ENCODE measurements around the gene FGF14. TPM values are rescaled to one million over a fixed set of nuclear protein-coding genes. Genes with fewer than 3 reads are reported as not detected.

FGF14 gene
- total RNA-seq, 1 experiment from 2014 or later, result 0.22 TPM

GRCh38 chr13:101714195-101714594, 687.7 kb downstream of the FGF14 start:
- Histone ChIP-seq H3K56ac (ENCODE audit: insufficient read length, low read depth, low read length) (no peak overlapping the region), H2AFZ (ENCODE audit: low read length) (no peak overlapping the region), H3K4ac (ENCODE audit: low read depth, low read length) (no peak overlapping the region), H4K20me1 (ENCODE audit: control insufficient read depth, insufficient read depth, insufficient read length) (no peaks in the 10 kb centered on the region), H3T11ph (ENCODE audit: low read length) (no peak overlapping the region), H2BK120ac (ENCODE audit: low read depth, low read length, poor library complexity, severe bottlenecking) (no peak overlapping the region), H2BK5ac (ENCODE audit: insufficient read length, low read length) (no peak overlapping the region), H3K4me2 (ENCODE audit: insufficient read depth, insufficient read length, low read length) (no peak overlapping the region), H2BK20ac (ENCODE audit: low read depth, low read length, poor library complexity, severe bottlenecking) (no peak overlapping the region), H4K8ac (replicated peaks; ENCODE audit: insufficient read length, low read depth, low read length) (no peak overlapping the region), H3K79me2 (ENCODE audit: insufficient read depth, low read length) (no peaks in the 10 kb centered on the region), H3K9ac (ENCODE audit: extremely low read depth, insufficient read length, low read length) (no peak overlapping the region), H3K23me2 (ENCODE audit: insufficient read length, low read depth, low read length, poor library complexity, severe bottlenecking) (no peaks in the 10 kb centered on the region), H3K79me1 (ENCODE audit: insufficient read depth, low read depth, low read length, poor library complexity, severe bottlenecking) (no peaks in the 10 kb centered on the region), H3K23ac (ENCODE audit: insufficient read length, low read depth, low read length) (no peak overlapping the region), H3K9me3 (ENCODE audit: control insufficient read depth, low read depth, low read length) (no peaks in the 10 kb centered on the region), H2BK12ac (ENCODE audit: insufficient read length, low read depth, low read length) (no peak overlapping the region), H3K4me1 (ENCODE audit: insufficient read depth, low read length) (no peaks in the 10 kb centered on the region), H3K18ac (ENCODE audit: insufficient read length, low read depth, low read length) (no peak overlapping the region), H3K27ac (ENCODE audit: insufficient read length, low read depth, low read length) (no peak overlapping the region), H3K14ac (ENCODE audit: insufficient read depth, low read length) (no peak overlapping the region), H2BK15ac (ENCODE audit: low read depth, low read length) (no peak overlapping the region), H3K27me3 (ENCODE audit: insufficient read depth, low read length) (no peaks in the 10 kb centered on the region), H2AK5ac (ENCODE audit: insufficient read length, low read length) (no peak overlapping the region), H4K91ac (ENCODE audit: insufficient read length, low read depth, low read length) (no peak overlapping the region), H4K5ac (ENCODE audit: insufficient read length, low read depth, low read length) (no peak overlapping the region)
- no peak overlapping the region for H3K4me3 Mint-ChIP-seq
- no peaks in the 10 kb centered on the region for H3K9me3 Mint-ChIP-seq
- H3K27ac Mint-ChIP-seq, result no peak overlapping the region
- TF ChIP-seq CTCF (conservative IDR thresholded peaks at IDR 0.05), result no peak
- no CpG with 5 or more reads among the region's 3 CpGs for WGBS (ENCODE audit: extremely low coverage, insufficient read length, low lambda C conversion rate)
- H3K36me3 Mint-ChIP-seq (ENCODE audit: insufficient read depth in 1 of 3, low read depth in 3 of 3), result no peaks in the 10 kb centered on the region
- H3K4me1 Mint-ChIP-seq, result no peaks in the 10 kb centered on the region
- peaks cover 3% of the 10 kb centered on the region; the same call in 1 of the 2 replicates for H3K27me3 Mint-ChIP-seq (ENCODE audit: low read depth)
- no peak for DNase-seq

Data from H9 (cell line).